GM20431 (cell line): ENCODE results near the gene CHAF1A.

Source experiments
- in situ Hi-C: fragments of 300-500 bp; cut with MseI, MboI; formaldehyde crosslinking; loops from one replicate; pipeline ENCODE4 v1.15.0; 2020; ENCODE audit warnings: low sequenced_read_pairs; ENCODE audit not compliant: unreplicated experiment

CHAF1A gene

DNA sequence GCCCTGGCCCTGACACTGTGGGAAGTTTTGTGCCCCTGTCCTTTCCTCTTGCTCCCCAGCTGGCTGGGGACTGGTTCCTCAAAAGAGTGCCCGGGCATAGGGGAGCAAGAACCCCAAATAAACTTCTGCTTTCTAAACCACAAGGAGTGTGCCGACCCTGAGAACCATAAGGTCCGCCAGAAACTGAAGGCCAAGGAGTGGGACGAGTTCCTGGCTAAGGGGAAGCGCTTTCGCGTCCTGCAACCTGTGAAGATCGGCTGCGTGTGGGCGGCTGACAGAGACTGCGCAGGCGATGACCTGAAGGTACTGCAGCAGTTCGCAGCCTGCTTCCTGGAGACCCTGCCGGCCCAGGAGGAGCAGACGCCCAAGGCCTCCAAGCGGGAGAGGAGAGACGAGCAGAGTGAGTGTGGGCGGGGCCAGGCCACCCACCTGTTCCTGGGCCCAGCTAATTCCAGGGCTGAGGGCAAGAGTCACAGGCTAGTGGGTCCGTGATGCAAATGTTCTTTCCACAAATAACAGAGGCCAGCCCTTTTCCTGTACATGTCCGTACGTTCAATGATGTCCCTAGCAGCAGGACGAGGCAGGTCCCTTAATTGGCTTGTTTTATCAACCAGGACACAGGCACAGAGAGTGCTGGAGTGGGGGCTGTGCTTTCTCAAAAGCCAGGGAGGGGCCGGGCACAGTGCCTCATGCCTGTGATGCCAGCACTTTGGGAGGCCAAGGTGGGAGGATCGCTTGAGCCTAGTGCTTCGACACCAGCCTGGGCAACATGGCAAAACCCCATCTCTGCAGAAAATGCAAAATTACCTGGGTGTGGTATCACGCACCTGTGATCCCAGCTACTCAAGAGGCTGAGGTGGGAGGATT, 29.6 kb downstream of the CHAF1A start:
- in situ Hi-C loops: no loop called here

DNA sequence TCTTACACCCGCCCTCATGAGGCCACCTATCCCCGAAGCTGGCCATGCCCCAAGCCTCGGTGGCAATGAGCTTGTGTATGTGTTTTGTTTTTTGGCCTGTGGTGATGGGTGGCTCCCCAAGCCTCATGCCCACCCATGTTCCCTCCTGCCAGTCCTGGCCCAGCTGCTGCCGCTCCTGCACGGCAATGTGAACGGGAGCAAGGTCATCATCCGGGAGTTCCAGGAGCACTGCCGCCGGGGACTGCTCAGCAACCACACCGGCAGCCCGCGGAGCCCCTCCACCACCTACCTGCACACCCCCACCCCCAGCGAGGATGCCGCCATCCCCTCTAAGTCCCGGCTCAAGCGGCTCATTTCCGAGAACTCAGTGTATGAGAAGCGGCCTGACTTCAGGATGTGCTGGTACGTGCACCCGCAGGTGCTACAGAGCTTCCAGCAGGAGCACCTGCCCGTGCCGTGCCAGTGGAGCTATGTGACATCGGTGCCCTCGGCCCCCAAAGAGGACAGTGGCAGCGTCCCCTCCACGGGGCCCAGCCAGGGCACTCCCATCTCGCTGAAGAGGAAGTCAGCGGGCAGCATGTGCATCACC, 30.6 kb downstream of the CHAF1A start:
- in situ Hi-C loops: no loop called here

- in situ Hi-C loops: no loop called here
These were observed 32.0 kb downstream of the CHAF1A start for GRCh38 chr19:4434391-4434790.

GRCh38 chr19:4436231-4436630, 33.8 kb downstream of the CHAF1A start:
- in situ Hi-C loops: no loop called here

DNA sequence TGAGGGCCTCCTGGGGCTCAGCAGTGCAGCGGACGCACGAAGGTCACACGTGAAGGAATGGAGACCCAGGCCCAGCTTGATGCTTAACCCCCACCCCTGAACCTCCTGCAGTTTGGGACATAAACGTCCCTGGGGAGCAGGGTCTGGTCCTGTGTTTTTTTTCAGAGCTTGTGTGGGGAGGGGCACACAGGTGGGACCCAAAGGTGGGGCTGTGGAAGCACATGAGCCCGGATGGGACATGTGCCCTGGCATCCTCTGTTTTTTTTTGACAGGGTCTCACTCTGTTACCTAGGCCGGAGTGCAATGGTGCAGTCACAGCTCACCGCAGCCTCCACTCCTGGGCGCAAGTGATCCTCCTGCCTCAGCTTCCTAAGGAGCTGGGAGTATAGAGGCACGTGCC, 34.7 kb downstream of the CHAF1A start:
- in situ Hi-C loops: no loop called here

DNA sequence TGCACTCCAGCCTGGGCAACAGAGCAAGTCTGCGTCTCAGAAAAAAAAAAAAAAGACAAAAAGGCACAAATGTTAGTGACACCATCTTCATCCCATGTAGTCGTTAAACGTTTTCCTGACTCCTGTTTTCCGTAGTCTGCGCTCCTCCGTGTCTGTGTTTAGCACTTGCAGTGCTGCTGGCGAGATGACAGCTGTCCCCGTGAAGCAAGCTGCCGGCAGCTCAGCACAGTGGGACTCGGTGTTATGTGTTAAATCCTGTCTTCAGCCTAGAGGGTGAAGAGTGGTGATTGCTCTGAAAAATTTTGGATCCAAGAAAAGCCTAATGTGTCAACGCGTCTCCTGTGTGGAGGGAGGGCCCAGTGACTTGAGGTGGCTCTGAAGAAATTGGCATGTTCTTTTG, 36.8 kb downstream of the CHAF1A start:
- in situ Hi-C loops: no loop called here

- in situ Hi-C loops: no loop called here
These were observed 39.8 kb downstream of the CHAF1A start for GRCh38 chr19:4441994-4442818.

DNA sequence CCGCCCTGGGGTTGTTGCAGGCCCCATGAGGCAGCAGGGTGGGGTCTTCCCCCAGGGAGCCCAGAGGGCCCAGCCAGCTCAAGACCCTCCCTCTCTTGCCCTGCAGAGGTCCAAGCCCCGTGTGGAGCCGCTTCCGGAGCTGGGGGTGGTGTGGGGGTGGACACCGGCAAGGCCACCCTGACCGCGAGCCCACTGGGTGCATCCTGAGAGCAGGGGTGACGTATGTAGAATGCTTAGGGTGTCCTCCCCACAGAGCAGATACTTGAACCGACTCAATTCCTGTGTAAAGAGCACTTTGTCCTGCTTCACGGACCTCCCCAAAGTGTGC, 40.3 kb downstream of the CHAF1A start:
- in situ Hi-C loops: no loop called here

GRCh38 chr19:4443188-4443587, 40.7 kb downstream of the CHAF1A start:
- in situ Hi-C loops: no loop called here

- in situ Hi-C loops: no loop called here
These were observed 41.7 kb downstream of the CHAF1A start for GRCh38 chr19:4443966-4444764.

GRCh38 chr19:4444765-4445741, 42.6 kb downstream of the CHAF1A start:
- in situ Hi-C loops: no loop called here

DNA sequence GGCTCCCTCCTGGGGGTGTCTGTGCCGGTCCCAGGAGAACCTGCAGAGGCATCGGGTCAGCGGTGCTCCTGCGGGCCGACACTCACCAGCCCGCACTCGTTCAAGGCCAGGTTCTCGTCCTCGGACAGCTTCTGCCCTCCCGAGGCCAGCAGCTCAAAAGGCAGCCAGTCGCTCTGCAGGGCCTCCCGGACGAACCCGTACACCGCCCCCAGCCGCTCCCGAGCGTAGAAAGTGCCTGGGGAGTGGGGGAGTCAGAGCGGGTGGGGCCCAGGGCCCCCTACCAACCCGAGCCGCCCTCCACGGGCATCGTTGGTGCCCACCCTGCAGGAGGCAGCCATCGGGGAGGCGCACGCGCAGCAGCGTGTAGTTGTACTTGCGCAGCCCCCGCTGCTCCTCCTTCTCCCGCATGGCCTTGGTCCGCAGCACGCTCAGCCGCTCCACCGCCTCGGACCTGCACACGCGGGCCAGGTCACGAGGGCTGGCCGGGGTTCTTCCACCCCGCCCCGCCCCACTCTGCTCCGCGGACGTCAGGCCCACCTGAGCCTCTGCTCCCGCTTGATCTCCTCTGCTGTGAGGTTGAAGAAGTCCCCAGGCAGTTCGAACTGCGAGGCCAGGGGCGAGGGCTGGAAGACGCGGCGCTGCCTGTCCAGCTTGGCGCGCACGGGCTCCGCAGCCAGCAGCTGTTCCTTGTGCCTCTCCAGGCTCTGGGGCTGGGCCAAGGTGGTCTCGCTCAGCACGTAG, 43.7 kb downstream of the CHAF1A start:
- in situ Hi-C loops: no loop called here

GRCh38 chr19:4446704-4447200, 44.3 kb downstream of the CHAF1A start:
- in situ Hi-C loops: no loop called here

DNA sequence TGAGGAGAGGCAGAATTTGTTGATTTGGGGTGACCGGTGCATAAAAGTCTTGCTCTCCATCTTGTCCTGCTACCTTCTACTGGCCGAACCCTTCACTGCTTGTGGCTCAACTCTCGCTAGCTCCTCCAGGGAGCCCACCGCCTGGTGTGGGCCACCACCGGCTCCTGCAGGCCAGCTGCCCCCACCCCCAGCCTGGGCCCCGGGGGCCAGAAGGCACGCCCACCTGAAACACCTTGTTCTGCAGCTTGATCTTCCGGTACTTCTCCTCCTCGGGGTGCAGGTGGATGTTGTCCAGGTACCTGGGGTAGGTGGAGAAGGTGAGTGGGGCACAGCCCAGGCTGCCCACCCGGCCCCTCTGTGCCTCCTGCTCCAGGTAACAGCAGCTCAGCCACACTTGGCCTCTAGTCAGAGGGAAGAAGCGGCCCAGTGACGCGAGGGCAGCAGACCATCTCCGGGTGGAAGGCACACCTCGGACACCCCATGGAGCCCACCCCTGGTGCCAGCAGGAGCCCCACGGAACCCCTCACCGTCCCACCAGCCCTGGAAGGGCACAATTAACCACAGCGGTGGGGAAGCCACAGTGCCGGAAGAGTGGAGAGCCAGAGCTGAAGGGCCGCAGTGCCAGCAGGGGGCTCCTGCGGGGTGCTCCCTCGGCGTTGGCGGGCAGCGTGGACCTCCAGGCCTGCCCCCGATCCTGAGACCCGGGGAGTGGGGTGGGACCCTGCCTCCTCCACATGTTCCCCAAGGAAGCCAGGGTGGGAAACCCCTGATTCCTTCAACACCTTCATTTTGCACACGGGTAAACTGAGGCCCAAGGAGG, 45.1 kb downstream of the CHAF1A start:
- in situ Hi-C loops: no loop called here

GRCh38 chr19:4448147-4448985, 45.9 kb downstream of the CHAF1A start:
- in situ Hi-C loops: no loop called here

DNA sequence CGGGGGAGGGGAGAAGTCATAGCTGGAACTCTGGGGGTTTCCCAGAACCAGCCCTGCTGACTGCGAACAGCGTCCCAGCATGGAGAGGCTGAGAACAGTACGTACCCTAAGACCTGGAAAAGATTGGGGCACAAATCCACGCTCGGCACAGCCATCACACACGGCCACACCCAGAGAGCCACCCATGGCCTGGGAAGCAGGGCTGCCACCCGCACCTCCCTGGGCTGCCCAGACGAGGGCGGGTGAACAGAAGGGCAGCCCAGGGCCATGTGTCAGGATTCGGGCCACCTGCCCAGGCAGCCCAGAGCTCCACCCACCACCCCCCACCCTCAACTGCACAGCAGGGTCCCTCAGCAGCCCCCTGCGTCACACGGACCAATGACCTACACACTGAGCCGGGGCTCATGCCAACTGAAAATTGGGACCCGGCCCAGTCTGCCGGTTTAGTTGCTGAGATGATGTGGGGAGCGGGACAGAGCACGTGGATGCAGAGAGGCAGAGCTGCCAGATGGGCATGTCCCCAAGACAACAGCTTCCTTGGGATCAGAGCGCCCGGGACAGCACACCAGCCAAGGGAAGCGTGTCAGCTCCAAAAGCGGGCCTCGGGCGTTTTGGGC, 46.7 kb downstream of the CHAF1A start:
- in situ Hi-C loops: no loop called here
